CD4-positive, alpha-beta T cell treated with Interleukin-1 beta for 1 hour (primary cell): ENCODE results near the gene C5orf58.

Experiments
- DNase-seq, 2 donors: peaks; one replicate each; pipeline ENCODE4 v3.0.0-alpha.2; 2020 to 2022

Gene C5orf58

GRCh38 chr5:170285181-170285580, 52.4 kb downstream of the C5orf58 start:
- no peak for DNase-seq

GRCh38 chr5:170286386-170286925, 53.7 kb downstream of the C5orf58 start:
- no peak for DNase-seq

GRCh38 chr5:170287532-170287931, 54.7 kb downstream of the C5orf58 start:
- DNase-seq: no peak

GRCh38 chr5:170288151-170288550, 55.4 kb downstream of the C5orf58 start:
- no peak for DNase-seq

GRCh38 chr5:170288551-170288950, 55.8 kb downstream of the C5orf58 start:
- no peak for DNase-seq

GRCh38 chr5:170289121-170289520, 56.3 kb downstream of the C5orf58 start:
- DNase-seq: no peak

- DNase-seq: no peak
Observed at GRCh38 chr5:170289764-170290163, 57.0 kb downstream of the C5orf58 start.

- DNase-seq: no peak
Observed at GRCh38 chr5:170290498-170290897, 57.7 kb downstream of the C5orf58 start.

- DNase-seq: no peak
Observed at GRCh38 chr5:170292179-170293104, 59.7 kb downstream of the C5orf58 start.

GRCh38 chr5:170293273-170293672, 60.5 kb downstream of the C5orf58 start:
- peak; percentile 75 to 84 for DNase-seq

GRCh38 chr5:170294057-170294456, 61.3 kb downstream of the C5orf58 start:
- DNase-seq: no peak

- no peak for DNase-seq
Observed at GRCh38 chr5:170294556-170294955, 61.8 kb downstream of the C5orf58 start.
